ENCODE measurements around the gene ELAVL2.

ELAVL2 gene

GRCh38 chr9:23821375-23822181, 4.5 kb downstream of the ELAVL2 start:
- peak; percentile 76 to 89 (median 84) for DNase-seq

GRCh38 chr9:23820451-23821374, 5.3 kb downstream of the ELAVL2 start:
- peak; percentile 67 to 89 (median 82) for DNase-seq

DNA sequence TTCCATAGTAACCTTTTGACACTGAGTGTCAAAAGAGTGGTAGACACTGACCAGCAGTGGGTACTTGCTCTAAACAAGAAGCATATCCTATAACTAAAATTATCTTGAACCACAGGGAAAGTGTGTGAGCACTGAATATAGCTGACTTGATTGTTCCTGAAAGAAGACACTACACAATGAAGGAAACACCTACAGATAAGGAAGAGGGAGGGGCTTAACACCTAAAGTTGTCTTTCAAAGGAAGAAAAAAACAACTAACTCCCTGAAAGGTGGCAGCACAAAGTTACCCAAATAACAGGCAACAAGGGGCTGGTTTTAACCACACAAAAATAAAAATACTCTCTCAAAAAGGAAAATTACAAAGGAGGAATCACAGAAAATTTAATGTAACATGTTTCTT, 6.6 kb downstream of the ELAVL2 start:
- no peak for DNase-seq

DNA sequence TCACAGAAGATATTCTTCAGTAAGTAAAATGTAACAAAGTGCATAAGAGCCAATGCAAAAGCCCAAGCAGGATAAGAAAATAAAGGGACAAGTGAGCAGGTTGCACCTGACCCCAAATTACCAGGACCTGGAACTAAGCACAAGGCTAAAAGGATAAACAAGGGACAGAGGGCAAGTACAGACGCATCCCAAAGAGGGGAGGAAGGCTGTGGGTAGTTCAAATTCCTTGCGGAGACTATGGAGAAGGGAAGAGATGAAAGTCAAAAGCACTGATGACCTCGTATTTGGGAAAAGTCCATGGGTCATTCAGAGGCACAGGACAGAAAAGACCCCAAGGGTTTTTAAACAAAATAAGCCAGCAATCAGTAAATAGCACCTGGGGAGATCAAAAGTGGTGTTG, 11.8 kb downstream of the ELAVL2 start:
- no peak for DNase-seq

GRCh38 chr9:23812673-23813072, 13.4 kb downstream of the ELAVL2 start:
- DNase-seq, result no peak

DNA sequence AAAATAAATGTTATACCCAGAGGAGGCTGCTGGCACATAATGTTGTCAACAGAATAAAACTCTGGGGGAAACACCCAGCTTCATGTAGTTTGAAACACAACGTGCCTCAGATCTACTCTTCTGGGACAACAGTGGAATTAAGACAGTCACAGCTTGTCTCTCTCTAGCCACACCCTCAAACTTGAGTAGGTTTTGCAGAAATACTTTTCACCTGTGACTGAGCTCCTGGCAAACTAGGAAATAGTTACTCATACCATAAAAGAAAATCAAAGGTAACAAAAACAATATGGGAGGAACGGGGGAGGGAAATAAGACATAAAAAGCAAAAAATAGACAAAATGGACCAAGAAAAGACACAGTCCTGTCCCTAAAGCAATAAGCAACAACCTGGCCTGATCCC, 14.4 kb downstream of the ELAVL2 start:
- no peak for DNase-seq

DNA sequence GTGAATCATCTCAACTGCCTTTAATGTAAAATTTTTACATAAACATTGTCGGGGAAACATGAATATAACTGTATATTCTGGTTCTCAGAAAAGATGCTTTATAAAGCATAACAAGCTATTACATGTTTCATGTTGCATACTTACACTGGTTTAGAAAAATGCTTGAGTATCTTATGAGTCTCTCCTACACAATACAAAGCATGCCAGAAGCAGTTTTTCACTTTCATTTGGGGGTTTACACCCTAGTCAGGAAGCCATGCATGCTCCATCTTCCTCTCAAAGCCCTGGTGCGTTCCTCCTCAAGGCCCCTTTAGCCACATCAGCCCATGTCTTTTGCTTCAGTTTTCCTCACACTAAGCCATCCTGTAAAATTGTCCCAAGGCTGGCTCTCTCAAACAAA, 22.8 kb downstream of the ELAVL2 start:
- no peak for DNase-seq

DNA sequence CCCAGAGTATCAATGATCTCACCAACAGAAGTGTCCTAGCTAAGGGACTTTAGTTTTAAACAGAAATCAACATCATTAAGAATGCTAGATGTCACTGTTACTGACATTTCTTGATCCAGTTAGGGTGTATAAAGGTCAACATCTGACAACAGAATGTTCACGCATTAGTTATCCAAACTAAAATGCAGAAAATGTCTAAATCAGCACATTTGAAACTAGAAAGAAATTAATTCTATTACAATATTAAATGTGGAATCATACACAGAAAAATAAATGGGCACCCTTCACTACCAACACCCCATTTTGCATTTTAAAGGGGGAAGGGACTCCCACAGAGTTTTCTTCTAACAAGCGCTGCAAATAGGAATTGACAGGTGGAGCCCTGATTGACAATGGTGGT, 24.5 kb downstream of the ELAVL2 start:
- no peak for DNase-seq

- DNase-seq, result no peak
Observed at GRCh38 chr9:23799521-23799920, 26.5 kb downstream of the ELAVL2 start.

DNA sequence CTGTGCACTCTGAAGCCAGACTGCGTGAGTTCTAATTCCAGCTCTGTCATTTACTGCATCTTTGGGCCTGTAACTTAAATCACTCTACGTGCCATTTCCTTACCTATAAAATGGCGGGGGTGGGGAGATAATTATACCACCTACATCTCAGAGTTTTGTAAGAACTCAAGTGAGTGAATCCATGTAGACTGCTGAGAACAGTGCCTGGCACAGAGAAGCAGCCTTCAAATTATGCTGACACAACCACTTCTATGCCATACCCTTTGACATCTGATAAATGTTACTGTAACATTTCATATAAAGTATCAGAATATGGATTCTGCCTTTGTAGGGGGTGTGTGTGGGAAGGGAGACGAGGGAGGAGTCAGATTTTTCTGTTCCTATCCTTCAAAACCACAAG, 27.7 kb downstream of the ELAVL2 start:
- DNase-seq, result no peak

DNA sequence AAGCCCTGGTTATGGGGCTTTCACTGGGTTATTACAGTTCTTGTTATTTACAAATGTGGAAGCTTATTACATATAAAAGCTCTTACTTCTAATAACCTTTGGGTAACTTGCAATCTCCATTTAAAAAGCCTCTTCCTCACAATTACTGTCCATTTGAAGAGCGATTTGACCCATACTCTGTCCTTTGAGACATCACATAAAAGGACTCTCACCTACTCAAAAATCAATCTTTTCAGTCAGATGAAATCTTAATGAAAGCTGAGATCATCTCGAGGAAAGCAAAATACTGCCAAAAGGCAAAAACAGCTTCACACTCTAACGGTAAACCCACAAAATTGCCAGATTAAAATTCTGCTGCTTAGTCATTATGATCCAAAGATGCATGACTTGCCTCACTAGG, 29.8 kb downstream of the ELAVL2 start:
- DNase-seq, result no peak

DNA sequence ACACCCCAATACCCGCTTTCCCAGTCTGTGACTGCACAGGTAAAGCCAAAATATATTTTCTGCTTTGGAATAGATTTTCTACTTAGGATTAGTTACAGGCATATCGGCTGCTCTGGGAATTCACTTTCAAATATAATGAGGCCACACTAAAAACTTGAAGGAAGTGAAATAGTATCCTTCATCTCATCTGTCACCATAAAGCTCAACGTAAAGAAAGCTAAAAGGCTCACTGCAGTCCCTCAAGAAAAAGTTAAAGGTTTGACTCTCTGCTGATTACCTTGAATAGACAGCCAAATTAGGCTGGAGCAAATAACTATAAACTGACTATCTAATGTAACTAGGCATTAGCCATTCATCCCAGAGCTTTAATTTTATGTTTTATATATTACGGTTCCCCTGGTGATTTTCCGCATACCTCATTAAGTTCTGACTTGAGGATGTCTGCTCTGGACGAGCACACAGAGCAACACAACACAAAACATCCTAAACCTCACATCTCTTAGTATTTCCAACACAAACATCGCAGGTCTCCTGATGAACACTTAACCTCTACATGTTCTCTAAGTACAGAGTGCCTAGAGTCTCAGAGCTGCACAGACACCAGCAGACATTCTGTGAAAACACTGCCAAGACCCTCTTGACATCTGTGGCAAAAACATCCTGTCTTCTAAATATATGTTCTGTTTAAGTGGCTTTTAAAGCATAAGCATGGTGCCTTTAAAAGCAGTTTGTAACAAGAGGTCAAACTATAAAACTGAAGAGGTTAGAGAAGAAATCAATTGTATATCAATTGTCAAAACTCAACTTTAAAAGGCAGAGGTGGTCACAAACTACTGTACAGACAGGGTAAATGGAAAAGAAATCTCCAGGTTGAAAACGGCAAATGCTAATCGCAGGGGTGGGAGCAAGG, 35.4 kb downstream of the ELAVL2 start:
- DNase-seq, result peak in 1 of 3 experiments; percentile 16

DNA sequence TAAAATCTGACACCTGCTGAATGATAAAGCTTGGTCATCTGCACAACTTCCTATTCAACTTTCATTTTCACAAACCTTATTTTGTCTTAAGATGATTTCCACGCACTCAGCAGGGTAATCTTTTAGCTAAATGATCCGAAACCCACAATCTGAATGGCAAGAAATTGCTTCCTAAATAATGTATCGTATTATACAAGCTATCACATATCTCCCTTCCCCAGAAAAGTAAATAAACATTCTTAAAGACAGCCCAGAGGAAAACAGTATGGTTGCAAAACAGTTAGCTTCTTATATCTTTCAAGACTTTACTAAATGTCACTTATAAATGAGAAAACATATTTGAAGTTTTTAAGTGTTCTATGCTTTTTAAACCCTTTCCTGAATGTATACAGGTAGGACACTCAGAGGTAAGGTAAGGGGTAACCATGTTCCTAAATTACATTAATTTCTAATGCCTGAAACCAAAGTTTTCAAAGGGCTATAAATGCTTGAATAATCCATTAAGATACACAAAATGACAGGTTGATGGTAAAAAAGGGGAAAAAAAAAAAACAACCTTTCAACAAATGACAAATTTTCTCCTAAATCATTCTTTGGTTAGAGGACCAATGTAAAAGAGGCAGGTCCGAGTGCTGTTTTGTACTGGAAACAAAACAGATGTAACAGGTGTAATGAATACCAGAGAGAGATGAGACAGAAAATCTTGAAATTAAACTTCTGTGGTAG, 36.3 kb downstream of the ELAVL2 start:
- peak in 1 of 3 experiments; percentile 2 for DNase-seq

DNA sequence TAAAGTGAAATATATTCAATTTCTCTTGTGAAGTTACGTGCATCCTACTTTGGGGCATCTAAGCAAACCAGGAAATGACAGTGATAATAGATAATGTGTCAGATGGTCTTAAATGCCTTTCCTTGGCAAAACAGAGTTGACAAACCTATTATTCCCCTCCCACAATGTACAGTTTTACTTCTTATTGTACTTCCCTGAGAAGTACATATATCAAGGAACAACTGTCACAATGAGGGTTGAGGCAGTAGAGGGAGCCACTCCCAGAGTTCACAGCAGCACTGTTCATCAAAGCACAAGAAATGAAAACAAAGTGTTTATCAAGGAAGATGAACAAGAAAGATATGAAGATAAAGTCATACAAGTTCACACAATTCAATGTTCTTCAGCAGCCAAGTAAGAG, 41.1 kb downstream of the ELAVL2 start:
- no peak for DNase-seq

DNA sequence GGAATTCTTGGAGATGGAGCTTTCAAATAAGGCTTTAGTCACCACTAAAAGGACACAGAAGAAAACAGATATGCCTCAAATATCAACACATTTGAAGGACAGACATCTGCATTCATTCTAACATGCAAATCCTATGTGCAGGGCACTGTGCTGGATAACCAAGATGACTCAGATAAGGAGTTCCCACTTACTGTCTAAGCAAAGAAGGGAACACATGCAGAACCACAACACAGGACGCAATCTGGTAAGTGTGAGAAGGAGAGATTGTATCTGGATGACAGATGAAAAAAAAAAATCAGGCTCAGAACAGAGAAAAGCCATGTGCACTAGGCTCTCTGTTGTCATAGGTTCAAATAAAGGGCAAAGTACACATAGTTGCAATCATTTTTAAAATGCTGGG, 42.5 kb downstream of the ELAVL2 start:
- DNase-seq, result no peak

DNA sequence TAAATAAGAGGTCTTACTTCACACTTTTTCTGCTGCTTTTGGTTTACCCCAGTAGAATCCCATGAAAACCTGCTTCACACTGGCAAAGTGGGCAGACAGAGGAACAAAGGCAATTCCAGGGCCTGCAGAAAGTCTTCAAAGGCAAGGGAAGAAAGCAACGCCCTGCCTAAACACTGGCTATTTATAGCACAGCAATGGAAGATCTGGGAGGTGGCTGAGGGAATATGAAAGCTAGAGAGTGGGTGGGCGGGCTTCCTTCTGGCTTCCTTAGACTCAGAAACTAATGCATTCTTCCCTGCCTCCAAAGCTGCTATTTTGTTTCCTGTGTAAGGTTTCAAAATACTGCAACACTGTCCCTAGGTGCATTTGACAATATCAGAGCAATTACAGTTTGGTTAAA, 46.8 kb downstream of the ELAVL2 start:
- DNase-seq, result no peak

DNA sequence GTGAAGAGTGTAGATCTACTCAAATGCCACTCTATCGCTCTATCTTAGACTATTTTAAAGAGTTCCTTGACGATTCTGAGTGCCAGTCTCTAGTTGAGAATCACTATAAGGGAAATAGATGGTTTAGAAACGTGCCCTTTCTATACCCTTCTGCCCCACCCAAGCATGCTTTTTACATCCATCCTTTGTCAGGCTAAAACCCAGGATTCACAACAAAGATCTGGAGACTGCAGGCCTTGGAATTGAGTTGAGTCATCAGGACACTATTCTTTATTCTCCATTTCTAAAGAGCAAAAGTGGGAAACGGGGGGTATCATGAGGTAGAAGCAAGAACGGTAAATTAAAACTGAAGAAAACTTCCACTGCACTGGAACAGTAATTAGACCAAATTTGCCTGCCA, 48.7 kb downstream of the ELAVL2 start:
- DNase-seq, result no peak

- no peak for DNase-seq
Observed at GRCh38 chr9:23775549-23775948, 50.5 kb downstream of the ELAVL2 start.

GRCh38 chr9:23774266-23774665, 51.8 kb downstream of the ELAVL2 start:
- DNase-seq, result no peak

DNA sequence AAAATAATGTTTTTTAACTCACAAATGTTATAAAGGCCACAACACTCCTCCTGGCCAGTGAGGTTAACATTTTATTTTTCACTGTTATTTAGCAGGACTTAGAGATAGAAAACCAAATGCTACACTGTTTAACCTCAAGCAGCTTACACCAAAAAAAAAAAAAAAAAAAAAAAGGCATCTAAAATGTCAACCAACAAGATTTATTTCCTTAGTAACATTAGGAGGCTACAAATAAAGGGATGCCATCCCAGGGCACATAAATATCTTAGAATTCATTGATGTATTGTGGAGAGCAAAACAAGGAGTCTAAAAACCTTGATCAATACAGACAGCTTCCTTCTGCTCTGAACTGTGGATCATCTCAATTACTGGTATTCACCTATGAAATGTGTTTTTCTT, 53.7 kb downstream of the ELAVL2 start:
- DNase-seq, result no peak

DNA sequence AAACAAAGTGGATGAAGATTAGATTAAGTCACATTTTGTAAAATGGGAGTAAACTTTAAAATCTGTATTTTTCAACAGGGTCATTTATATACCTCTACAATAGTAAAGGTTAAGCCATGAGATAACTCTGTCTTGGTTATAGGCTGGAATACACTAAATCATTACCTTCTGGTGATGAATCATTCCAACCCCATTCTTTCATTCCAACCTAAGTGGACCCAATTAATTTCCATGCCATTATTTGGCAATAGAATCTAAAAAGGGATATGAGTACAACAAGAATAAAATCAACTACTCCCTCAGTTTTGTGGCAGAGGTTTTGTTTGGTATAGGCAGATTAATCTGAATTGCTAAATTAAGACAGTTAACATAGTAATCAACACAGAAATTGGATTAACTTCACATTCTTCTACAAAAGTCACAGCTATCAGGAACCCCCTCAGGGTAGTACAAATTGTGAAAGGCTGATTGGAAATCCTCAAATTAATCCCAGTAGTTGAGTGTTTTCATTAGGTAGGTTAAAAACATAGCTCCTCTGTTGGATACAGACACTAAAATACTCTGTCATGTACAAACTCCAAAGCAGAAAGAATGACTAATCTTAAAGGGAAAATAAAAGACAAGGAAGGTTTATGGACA, 54.2 kb downstream of the ELAVL2 start:
- no peak for DNase-seq

All from NCI-H1417 (cell line).